HG02852 (cell line): Measurements from ENCODE around the gene ITGA6.
"Not testable (repeated sequence)": the region's sequence is repeated elsewhere in the genome, so short reads cannot be mapped to it uniquely, and the experiment has no call there.

ENCODE experiments used
- ATAC-seq: cut with Tn5 transposase; IDR thresholded peaks from one replicate; pipeline ENCODE4 v1.9.1; 2021; ENCODE audit warnings: mild to moderate bottlenecking, moderate library complexity; ENCODE audit not compliant: unreplicated experiment

ITGA6 gene

DNA sequence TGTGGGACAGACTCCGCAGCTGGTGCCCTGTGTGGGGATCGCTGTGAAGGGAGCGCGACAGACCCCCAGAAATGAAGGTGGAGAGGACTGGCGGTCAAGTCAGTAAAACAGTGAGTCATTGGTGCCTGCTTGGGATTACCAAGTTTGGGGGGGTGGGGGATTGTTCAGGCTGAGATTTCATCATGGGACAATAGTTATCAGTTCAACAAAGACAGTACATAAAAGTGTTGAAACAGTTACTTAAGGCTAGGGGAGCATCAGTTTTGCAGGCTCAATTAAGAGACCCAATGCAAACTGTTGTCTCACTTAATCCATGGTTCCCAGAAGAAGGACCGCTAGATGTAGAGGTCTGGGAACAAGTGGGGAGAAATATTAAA is 86.1 kb downstream of the ITGA6 start:
- ATAC-seq = no peak

DNA sequence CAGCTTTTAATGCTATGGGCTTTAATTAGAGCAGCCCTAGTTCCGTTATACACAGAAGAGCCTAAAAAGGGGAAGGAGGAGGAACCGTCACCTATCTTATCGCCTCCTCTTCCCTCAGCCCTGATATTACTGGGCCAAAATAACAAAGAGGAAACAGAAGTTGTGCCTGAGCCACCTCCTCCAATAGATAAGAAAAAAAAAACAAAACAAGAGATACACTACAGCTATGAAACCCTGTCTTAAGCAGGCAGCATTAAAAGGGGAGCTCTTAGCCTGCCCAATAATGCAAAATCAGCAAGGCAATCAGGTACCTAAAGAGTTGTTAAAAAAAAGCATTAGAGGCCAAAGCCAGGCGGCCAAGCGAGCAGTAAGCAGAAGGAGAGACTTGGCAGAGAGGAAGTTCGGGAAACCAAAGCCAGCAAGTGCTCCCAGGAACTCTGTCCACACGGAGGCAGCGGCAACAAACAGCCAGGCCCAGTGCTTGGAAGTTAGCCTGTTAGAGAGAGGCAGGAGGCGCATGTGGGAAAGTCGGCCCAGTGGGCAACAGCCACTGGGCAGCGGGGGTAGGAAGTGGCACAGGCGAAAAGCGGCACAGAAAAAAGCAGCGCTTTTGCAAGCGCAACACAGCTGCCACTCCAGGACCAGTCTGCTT is 86.7 kb downstream of the ITGA6 start:
- ATAC-seq = no peak

DNA sequence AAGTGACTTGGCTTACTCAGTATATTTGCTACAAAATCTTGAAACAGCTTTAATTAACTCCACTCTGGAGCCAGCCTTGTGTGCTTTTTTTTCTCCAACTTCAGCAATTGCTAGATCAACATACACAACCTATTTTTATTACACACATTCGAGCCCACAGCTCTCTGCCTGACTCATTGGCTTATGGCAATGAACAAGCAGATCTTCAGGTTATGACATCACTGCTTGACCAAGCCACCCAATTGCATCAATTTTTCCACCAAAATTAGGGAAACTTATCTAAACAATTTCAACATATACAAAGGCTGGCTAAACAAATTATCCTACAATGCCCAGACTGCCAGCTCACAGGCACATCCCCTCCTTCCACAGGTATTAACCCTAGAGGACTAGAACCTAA is 88.9 kb downstream of the ITGA6 start:
- ATAC-seq = no peak

DNA sequence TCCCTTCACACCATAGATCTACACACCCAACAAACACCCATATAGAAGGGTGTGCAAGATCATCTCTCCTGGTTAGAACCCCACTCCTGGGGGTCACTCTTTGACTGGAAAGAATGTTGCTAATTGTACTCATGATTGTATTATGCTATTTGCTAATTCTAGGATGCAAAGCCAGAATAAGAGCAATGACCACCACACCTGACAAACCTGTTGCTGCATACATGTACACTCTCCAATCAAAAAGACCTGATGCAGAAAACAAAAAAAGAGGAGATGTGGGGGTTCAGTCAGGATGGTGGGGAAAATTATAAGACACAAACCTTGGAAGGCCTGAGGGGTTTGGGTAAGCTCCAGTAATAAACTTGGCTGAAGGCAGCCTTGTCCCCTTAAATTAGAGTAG is 91.6 kb downstream of the ITGA6 start:
- no peak for ATAC-seq

DNA sequence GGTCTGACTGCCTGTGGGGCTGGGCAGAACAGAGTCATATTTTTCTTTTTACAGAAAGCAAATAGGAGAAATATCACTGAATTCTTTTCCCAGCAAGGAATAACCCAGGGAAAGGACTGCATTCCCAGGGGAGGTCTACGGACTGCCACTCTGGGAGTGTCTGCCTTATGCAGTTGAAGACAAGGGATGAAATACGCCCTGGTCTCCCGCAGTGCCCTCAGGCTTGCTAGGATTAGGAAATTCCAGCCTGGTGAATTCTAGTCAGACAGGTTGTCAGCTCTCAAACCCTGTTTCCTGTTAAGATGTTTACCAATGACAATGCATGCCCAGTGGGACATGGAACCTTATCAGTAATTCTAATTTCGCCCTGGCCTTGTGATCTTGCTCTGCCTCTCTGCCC is 98.2 kb downstream of the ITGA6 start:
- no peak for ATAC-seq

DNA sequence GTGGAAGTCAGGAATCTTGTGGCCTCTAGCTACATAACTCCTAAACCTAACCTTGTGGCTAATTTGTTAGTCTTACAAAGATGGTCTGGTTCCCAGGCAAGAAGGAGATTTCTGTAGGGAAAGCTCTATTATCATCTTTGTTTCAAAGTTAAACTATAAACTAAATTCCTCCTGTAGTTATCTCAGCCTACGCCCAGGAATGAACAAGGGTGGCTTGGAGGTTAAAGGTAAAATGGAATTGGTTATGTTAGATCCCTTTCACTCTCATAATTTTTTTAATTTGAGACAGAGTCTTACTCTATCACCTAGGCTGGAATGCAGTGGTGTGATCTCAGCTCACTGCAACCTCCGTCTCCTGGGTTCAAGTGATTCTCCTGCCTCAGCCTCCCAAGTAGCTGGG is 103.9 kb downstream of the ITGA6 start:
- ATAC-seq = no peak

DNA sequence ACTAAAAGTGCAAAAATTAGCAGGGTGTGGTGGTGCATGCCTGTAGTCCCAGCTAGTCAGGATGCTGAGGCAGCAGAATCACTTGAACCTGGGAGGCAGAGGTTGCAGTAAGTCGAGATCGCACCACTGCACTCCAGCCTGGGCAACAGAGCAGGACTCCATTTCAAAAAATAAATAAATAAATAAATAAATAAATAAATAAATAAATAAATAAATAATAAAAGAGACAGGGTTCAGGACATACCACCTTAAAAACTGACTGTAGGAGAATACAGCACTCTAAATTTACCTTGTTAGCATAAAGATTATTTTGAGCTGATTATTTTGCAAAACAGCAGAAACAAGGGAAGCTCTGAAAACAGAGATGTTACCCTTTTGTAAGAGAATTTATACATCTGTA is 105.1 kb downstream of the ITGA6 start:
- not testable (repeated sequence) for ATAC-seq

DNA sequence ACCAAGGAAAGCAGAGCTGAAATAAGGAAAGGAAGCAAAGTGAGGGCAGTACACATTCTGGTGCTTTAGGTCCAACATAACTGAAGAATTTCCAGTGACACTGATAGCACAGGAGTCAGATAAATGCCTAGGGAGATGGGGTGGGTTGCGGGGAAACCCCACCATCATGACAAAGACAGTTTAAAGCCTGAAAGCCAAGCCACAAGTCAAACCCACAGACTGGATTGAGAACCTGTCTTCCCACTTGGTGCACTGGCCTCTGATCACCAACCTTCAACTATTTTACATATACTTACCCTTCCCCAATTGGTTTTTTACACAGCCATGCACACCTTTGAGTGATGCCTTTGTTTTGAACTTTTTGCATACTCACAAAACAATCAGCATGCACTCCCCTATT is 106.3 kb downstream of the ITGA6 start:
- ATAC-seq = no peak

DNA sequence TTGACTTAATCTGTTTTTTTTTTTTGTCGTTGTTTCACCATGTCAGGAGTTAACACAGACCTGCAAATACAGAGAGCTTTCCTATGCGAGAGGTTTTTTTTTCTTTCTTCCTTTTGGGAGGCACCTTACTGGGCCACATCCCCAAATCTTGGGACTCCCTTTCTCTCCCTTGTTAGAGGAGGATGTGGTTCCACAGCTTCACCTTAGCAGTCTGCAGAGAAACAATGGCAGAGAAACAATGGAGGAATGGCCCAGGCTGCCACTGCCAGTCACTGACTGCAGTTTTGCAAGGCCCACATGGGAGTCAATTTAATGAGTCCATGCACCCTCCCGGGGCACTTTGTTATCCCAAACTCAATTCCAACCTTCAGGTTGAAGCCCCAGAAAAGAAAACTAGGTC is 107.7 kb downstream of the ITGA6 start:
- no peak for ATAC-seq

DNA sequence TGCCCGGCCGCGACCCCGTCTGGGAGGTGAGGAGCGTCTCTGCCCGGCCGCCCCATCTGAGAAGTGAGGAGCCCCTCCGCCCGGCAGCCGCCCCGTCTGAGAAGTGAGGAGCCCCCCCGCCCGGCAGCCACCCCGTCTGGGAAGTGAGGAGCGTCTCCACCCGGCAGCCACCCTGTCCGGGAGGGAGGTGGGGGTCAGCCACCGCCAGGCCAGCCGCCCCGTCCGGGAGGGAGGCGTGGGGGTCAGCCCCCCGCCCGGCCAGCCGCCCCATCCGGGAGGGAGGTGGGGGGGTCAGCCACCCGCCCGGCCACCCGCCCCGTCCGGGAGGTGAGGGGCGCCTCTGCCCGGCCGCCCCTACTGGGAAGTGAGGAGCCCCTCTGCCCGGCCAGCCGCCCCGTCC is 110.5 kb downstream of the ITGA6 start:
- ATAC-seq = not testable (repeated sequence)

DNA sequence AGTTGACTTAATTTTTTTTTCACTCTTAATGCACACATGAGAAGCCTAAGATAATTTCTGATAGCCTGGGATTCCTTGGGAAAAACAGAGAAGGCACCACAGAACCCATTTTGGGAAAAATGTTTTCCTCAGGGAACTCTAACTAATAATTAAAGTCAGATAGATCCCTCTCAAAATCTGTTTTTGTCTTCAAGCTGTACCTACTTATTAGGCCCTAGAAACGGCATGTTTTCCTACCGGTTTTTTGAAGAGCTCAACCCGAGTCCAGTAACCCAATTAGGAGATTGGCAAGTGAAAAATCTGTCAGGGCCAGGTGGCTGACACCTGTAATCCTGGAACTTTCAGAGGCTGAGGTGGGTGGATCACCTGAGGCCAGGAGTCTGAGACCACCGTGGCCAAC is 112.4 kb downstream of the ITGA6 start:
- ATAC-seq = no peak

DNA sequence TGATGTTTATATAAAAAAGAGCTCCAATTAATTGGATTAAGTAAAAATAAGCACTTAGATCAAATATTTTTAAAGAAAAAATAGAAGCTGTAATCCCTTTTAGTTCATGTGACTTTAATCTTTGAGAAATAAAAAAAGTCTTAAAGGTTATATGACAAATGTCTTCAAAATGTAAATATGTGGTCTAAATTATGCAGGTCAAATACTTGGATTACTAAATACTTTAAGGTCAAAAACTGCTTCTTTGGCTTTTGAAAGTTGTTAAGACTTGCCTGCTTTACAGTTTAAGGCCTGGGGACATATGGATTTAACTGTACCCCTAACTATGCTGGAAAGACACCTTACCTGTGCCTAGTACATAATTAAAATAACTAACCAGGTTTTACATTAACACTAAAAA is 113.0 kb downstream of the ITGA6 start:
- no peak for ATAC-seq

DNA sequence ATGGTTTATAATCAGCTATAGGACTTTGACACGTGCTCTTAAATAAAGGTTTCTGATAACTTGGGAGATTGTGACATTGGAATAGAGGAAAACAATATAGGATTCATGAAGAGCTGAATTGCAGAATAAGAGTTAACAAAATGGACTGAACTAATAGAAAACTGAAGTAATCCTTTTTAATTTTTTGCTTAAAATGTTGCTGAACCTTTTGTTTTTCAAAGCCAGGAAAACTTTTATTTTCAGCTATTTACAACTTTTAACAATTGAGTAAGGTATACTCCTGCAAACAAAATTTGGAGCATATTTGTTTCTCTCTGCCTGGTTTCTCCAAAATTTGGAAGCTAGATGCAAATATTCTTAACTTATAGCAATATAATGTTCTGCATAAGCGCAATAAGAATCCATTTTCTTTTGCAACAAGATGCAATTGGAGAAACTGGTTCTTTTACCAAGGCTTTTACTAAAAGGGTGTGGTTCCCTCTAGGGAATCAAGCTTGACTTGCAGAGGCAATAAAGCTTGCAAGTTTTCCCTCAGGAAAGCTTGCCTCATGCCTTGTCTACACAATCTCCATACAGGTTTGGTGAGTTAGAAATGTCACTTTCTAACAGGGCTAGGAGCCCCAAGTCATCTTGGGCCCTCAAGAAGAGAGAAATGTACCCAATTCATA is 118.2 kb downstream of the ITGA6 start:
- ATAC-seq = no peak

DNA sequence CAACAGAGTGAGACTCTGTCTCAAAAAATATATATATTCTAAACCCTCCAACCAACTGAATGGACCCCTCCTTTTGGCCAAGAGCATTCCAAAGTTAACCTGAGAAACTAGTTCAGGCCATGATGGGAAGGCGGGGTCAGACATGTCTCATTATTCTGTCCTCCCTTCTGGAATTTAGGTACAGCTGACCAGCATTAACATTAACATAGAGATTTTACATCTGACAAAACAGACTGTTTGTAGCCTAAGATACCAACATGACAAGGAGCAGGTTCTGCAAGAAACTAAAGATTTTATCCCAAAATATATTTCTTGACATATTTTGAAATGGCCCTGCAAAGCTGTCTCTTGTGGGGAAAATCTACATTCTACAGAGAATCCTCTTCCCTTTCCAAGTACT is 121.7 kb downstream of the ITGA6 start:
- no peak for ATAC-seq

DNA sequence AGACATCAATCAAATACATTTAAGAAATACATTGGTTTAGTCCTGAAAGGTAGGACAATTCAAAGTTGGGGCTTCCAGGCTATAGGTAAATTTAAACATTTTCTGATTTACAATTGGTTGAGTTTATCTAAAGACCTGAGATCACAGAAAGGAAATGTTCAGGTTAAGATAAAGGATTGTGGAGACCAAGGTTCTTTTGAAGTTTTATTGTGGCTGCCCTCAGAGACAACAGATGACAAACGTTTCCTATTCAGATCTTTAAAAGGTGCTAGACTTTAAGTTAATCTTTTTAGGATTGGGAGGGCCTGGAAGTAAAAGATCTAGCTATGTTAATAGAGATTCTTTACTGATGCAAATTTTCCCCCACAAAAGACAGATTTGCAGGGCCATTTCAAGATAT is 122.4 kb downstream of the ITGA6 start:
- ATAC-seq = not testable (repeated sequence)

DNA sequence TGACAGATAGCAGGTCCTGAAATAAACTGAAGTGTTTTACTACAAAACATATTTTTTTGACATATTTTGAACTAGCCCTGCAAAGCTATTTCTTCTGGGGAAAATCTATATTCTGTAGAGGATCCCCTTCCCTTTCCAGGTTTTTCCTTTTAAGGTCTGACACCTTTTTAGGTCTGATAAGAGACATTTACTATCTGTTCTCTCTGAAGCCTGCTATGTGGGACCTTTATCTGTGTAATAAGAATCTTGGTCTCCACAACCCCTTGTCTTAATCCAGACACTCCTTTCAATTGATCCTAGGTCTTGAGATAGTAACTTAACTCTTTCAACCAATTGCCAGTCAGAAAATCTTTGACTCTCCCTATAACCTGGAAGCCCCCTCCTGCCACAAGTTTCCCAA is 123.0 kb downstream of the ITGA6 start:
- ATAC-seq = no peak

DNA sequence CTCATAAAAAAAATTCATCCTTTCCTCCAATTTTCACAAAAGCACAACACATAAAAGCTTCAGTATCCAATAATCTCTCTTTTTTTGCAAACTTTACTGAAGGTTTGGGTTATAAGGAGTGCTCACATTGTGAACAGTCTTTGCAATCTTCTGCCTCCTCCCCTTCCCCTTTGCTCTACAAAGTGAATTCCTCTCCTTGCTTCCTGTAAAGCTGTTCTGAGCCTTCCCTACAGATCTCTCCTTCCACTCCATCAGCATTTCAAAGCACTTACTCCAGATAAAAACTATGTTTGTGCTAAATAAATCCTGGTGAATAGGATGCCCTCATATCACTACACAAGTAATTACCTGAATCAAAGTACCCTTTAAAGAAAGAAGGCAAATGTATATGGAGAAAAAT is 123.9 kb downstream of the ITGA6 start:
- ATAC-seq = no peak

DNA sequence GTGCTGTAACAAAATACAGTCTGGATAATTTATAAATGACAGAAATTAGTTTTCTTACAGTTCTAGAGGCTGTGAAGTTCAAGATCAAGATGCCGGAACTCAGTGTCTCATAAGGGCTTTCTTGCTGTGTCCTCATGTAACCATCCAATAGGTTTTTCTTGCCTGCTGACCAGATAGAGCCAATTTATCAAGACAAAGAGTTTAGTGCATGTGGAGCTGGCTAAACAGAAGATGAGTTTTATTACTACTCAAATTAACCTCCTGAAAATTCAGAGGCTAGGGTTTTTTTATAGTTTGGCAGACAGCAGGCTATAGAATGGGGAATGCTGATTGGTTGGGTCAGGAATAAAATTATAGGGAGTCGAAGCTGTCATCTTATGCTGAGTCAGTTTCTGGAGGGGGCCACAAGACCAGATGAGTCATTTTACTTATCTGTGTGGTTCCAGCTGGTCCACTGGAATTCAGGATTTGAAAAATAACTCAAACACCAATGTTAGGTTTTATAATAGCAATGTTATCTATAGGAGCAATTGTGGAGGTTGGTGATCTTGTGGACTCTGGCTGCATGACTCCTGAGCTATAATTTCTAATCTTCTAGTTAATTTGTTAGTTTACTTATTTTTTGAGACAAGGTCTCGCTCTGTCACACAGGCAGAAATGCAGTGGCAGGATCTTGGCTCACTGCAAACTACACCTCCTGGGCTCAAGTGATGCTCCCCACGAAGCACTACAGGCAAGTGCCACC is 125.3 kb downstream of the ITGA6 start:
- no peak for ATAC-seq

DNA sequence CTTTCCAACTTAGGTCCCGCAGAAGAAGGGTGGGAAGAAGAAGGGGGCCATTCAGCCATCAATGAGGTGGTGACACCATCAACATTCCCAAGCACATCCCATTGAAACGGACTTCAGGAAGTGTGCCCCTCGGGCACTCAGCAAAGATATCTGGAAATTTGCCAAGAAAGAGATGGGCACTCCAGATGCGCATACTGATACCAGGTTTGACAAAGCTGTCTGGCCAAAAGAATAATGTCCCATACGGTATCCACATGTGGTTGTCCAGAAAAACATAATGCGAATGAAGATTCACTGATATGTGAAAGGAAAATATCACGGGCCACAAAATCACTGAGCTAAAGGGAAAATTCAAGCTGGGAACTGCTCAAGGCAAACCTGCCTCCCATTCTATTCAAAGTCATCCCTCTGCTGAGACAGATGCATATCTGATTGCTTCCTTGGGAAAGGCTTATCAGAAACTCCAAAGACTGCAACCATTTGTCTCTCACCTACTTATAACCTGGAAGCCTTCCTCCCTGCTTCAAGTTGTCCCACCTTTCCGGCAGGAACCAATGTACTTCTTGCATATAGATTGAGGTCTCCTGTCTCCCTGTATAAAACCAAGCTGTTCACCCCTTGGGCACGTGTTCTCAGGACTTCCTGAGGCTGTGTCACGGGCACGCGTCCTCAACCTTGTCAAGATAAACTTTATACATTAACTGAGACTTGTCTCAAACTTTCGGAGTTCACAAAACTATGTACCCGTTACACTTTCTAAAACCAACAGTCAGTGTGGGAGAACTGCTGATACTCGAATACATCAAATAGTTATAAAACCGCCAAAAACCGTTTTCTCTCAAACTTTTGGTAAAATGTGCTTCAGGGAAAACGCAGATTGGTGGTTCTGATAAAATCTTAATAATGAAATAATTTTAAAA is 127.2 kb downstream of the ITGA6 start:
- ATAC-seq = no peak

DNA sequence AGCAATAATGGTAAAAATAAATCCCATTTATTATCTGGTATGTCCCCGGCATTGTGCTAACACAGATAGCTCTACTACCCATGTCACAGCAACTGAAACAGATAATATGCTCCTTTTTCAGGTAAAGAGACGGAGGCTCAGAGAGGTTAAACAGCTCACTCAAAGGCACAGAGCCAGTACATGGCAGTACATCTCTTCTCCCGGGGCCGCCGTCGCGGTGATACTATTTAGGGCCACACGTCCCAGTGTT is 127.8 kb downstream of the ITGA6 start:
- no peak for ATAC-seq
